OCI-LY3 (cell line): Measurements from ENCODE around the gene C1orf21.

Source experiments
- EZH2phosphoT487 ChIP-seq: fragments of 200-600 bp; shearing (Covaris generic); IDR thresholded peaks from 2 replicates; pipeline ENCODE4 v1.6.1; 2018; ENCODE audit warnings: antibody characterized with exemption, mixed run types, low read depth
- TF ChIP-seq, protein P1 (sequence below): fragments of 200-600, 300-600 bp; sonication (generic); IDR thresholded peaks from 2 replicates; pipeline ENCODE4 v1.5.1; 2014; ENCODE audit warnings: antibody characterized with exemption, low read length, low read depth

GRCh38 chr1:184513966-184514365 lies 127.1 kb downstream of the C1orf21 start:
- TF ChIP-seq, protein P1, sequence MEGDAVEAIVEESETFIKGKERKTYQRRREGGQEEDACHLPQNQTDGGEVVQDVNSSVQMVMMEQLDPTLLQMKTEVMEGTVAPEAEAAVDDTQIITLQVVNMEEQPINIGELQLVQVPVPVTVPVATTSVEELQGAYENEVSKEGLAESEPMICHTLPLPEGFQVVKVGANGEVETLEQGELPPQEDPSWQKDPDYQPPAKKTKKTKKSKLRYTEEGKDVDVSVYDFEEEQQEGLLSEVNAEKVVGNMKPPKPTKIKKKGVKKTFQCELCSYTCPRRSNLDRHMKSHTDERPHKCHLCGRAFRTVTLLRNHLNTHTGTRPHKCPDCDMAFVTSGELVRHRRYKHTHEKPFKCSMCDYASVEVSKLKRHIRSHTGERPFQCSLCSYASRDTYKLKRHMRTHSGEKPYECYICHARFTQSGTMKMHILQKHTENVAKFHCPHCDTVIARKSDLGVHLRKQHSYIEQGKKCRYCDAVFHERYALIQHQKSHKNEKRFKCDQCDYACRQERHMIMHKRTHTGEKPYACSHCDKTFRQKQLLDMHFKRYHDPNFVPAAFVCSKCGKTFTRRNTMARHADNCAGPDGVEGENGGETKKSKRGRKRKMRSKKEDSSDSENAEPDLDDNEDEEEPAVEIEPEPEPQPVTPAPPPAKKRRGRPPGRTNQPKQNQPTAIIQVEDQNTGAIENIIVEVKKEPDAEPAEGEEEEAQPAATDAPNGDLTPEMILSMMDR = no peak
- TF ChIP-seq EZH2phosphoT487 = no peak
